ENCODE data around the gene HOXA1.

The HOXA1 gene

DNA sequence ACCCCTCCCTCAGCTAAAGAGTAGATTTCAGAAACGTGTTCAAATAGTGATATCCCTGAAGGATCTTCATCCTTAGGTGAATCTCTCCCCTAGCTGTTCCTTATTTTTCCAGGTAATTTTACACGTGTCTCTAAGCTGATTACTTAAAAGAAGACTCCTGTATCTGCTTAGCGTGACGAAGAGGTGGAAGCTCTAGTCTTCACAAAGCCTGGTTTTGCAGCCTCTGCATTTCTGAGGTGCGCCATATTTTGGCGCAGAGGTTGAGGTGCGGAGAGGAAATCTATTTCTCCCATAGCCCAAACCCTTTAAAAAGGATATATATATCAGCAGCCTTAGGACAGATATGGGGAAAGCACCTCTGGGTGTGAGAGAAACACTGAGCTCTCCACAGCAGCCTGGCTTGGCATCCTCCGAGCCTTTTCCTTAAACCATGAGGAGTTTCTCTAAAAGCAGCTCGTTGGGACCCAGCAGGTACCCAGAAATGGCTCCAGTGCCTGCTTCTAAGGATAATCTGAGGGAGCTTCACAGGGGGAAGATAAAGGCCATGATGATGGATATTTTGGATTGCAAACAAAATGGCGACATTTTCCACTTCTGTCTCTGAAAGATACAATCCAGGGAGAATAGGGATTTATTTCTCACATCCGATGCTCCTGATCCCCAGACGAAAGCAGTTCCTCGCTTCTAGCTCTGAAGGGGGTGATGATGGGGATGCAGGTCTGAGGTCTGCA, 9.7 kb upstream of the HOXA1 start:
- DNase-seq (ENCODE audit: low read depth), result no peak

- no peak for DNase-seq (ENCODE audit: low read depth)
Measured at GRCh38 chr7:27104341-27105058, 8.7 kb upstream of the HOXA1 start.

DNA sequence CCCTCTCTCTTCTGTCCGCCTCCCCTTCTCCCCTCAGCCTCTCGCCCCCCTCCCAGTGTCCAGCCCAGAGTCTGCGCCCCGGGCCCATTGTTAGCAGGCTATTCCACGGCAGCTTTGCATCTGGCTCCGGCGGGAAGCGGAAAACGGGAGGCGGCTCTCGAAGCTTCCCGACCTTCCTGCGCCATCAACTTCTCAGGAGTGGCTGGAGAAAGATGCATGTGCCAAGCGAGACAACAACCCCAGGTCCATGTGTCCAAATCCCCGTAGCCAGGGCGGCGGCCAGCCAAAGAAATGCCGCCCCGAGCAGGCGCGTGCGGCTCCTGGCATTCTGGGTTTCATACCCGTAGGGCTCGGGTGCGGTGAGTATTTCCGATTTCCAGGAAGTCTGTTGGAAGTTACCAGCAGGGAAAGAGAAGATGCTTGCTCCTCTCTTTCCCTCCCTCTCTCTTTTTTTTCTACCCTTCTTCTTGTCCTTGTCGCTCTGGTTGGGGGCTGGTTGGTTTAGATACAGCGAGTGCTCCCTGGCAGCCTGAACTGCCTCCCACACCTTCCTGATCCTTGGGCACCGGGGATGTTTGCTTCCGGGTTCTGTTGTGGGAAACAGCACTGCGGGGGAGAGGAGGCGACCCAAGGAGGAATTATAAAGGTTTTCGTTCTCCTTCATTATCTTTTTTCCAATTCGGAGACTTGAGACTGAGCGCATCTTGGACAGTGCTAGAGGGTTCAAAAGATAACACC, 7.9 kb upstream of the HOXA1 start:
- no peak for DNase-seq (ENCODE audit: low read depth)

- DNase-seq (ENCODE audit: low read depth), result no peak
Measured at GRCh38 chr7:27102581-27103442, 7.0 kb upstream of the HOXA1 start, which contains the start of gene HOXA2. TSS of gene HOXA2 (minus strand) at chr7:27102683. CDS start at chr7:27102500, 183 bp downstream.

DNA sequence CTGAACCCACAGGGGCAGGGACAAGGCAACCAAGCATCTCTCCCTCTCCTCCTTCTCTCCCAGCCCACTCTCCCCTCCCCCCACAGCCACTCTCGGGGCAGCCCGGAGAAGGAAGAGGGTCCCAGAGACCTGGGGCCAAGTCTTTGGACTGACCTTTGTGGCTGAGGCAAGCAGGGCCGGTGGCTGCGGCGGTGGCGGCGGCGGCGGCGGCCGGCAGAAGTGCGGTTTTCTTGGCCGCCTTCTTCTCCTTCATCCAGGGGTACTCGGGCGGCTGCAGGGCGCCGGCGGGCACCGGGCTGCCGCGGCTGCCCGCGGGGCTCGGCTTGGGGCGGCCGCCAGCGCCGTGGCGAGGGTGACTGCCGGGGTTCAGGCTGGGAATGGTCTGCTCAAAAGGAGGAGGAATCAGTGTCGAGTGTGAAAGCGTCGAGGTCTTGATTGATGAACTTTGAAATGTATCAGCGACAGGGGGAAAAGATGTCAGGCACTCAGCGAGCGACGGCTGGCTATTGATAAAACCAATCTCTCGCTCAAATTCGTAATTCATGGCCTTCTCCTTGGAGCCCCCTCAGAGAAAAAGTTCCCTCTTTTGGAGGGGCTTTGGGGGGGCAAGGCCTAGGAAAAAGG, 6.3 kb upstream of the HOXA1 start:
- no peak for DNase-seq (ENCODE audit: low read depth)

GRCh38 chr7:27101171-27101956, 5.6 kb upstream of the HOXA1 start:
- DNase-seq (ENCODE audit: low read depth), result no peak

DNA sequence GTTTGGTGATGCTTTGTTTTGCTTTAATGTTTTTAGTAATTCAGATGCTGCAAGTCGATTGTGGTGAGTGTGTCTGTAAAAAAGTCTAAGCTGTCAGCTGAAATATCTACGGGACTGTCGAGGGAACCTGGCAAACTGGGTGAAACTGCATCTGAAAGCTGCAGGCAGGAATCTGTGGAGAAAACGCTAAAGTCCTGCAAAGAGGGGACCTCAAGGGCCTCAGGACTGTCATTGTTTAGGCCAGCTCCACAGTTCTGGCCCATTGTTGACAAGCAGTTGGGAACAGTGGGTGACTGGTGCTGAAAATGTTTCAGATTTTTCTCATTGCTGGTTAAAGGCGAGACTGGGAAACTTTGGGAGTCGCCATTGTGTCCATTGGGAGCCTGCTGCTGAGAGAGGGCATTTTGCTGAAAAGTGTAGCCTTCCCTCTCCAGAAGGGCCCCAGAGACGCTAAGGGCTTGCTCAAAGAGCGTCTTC, 4.9 kb upstream of the HOXA1 start:
- DNase-seq (ENCODE audit: low read depth), result no peak

DNA sequence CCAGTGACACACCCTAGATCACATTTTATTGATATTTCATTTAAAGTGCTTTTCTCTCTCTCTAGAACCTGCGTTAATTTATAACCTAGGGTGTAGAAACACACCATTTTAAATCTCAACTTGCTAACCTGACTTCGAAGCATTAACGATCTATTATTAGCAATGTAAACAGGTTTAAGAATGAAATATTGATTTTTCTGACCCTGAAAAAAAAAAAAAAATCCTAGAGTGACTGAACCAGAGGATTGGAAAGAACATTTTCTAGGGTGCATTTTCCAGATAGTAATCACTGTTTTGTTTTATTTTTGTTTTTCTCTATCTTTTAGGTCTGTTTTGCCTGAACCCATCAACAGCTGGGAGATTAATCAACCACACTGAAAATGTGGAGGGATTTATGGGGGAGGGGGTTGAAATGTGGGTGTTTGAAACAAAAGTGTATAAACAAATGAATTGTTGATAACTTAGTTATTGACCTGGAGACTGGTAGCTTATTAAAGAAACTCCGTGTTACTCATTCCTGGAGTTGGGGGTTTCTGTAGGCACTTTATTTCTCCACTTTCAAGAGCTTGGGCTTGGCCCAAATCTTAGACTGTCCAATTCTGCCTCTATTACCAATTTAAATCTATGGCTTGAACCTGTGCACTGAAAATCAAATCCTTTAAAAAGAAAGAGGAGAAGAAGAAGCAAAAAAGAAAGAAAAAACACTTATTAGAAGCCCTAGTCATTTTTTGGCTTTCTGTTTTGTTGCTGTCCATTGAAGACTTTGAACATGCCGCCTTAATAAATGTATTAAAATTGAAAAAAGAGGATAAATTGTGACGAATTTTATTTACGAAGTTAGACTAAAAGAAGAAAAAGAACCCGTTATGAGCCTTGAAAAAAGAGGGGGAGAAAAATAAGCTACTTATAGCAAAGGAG, 3.9 kb upstream of the HOXA1 start:
- no peak for DNase-seq (ENCODE audit: low read depth)

DNA sequence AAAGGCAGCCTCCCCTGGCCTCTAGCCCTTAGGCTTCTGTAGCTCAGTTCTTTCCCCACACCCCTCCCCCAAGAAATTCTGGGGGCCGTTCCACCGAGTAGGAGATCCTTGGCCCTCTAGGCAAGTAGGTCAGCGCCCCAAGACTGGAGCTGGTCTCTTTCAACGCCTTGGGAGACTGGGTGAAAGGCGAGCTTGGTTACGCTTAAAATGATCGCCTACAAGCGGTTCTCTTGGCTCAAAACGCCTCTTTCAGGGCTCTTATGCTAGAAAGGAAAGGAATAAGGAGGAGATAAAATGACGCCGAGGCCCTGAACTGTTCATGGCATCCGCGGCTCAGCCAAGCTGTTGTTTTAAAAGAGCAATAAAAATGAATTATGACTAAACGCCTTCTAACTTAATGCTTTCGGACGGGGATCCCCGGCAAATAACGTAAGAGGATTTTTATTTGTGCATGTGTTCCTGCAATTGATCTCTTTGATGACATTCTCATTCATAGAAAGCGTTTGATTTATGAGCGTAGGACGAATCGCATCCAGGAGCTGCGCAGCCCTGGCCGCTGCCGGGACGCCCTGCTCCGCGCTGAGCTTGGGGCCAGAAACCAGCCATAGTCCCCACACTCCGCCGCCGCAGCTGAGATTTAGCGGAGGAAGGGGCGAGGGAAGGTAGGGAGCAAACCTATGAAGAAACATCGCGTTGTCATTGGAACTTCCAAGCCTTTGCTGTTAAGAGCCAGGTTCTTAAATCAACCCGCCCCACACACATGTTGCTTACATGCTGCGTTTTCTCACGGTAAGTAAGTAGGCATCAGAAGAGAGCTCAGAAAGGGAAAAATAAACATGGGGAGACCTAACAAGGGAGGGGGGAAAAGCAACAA, 3.0 kb upstream of the HOXA1 start:
- DNase-seq (ENCODE audit: low read depth), result no peak

- DNase-seq (ENCODE audit: low read depth), result no peak
Measured at GRCh38 chr7:27097686-27098577, 2.1 kb upstream of the HOXA1 start.

DNA sequence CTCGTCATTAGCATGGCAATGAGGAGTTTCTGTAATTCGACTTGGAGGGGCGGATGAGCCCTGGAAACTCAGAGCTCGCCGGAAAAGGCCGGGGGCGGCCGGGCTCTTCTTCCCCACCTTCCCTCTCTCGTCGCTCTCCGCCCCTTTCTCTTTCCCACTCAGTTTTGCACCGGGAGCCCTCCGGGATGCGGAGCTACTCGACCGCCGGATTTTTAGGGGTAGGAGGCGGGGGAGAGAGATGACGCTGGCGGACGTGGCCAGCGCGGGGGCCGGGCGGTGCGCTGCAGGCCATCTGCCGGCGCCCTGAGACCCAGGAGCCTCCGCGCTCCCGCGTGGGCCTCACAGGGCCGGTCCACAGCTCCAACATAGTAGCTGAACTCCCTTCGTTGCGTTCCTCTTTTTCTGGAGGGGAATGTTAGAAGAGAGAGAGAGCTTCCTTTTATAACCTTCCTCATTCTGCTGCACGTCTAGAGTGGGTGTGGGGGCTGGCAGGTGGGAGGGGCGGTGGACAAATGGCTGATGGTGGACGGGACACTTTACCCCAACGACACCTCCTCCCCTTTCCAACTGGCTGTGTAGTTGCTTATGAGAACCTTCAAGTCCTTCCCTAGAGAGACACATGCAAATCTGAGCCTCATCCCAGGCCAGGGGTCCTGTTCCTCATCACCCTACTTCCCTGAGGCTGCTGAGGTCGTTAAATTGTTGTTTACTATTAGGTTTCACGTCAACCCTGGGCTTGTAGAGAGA, 1.1 kb upstream of the HOXA1 start:
- no peak for DNase-seq (ENCODE audit: low read depth)

DNA sequence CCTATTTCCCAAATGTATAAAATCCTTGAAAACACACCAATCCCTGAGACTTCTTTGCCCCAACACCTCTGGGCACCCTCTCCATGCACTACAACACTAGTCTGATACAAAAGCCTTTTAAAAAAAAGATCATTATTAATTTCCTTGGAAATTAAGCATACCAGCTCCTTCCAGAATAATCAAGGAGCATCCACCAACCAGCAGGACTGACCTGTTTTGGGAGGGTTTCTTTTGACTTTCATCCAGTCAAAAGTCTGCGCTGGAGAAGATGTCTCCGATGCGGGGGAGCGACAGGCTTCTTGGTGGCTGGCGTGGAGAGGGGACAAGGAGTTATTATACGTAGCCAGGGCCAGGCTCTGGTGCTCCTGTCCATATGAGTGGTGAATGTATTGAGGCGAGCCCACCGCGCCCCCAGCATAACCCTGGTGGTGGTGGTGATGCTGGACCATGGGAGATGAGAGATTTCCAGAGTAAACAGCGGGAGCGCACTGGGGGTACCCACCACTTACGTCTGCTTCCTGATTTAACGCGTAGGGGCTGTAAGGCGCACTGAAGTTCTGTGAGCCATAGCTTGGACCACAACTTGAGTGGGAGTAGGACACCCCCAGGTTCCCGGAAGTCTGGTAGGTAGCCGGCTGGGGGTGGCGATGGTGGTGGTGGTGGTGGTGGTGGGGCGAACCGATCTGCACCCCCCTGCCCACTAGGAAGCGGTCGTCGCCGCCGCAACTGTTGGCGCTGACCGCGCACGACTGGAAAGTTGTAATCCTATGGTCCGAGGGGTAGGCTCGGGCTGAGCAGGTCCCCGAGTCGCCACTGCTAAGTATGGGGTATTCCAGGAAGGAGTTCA, 527 bp downstream of the HOXA1 start:
- no peak for DNase-seq (ENCODE audit: low read depth)

DNA sequence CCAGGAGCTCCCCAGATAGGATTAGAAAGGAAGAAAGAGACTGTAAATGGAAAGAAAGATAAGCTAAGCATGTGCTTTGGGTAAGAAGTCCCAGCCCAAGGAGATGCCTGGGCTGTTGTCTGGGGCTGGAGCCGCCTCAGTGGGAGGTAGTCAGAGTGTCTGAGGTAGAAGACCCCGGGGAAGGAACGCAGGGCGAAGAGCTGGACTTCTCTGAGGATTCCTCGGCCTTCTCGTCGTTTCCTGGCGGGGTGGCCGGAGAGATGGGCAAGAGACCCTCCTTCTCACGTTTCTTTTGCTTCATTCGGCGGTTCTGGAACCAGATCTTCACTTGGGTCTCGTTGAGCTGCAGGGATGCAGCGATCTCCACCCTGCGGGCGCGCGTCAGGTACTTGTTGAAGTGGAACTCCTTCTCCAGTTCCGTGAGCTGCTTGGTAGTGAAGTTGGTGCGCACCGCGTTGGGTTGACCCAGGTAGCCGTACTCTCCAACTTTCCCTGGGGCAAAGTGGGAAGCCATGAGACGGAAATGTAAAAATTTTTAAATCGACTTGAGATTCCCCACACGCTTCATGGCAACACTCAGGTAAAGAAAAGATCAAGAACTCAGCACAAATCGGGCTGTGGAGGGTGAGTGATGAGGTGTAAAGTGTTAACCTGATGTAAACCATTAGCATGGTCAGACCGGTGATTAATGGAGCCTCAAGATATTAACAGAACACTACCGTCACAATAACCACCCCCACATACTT, 1.3 kb downstream of the HOXA1 start:
- DNase-seq (ENCODE audit: low read depth), result no peak

- no peak for DNase-seq (ENCODE audit: low read depth)
Measured at GRCh38 chr7:27093184-27093895, 2.5 kb downstream of the HOXA1 start.

GRCh38 chr7:27092819-27093110, 3.0 kb downstream of the HOXA1 start:
- DNase-seq (ENCODE audit: low read depth), result no peak

Measured in activated T-cell treated with anti-CD3 and anti-CD28 coated beads for 24 hours (primary cell).